Inflammatory macrophage treated with lipopolysaccharide for 1 hour (primary cell): ENCODE results near the gene TLE3.
"Not testable (repeated sequence)": the region's sequence is repeated elsewhere in the genome, so short reads cannot be mapped to it uniquely, and the experiment has no call there.

ENCODE experiments used
- DNase-seq, 2 donors: peaks; one replicate each; pipeline ENCODE4 v3.0.0-alpha.2; 2020 to 2022

The TLE3 gene

GRCh38 chr15:70097321-70098152 is at the start of gene TLE3:
Gene TLE3, minus strand, starts transcription at chr15:70097917. Its CDS starts 1,119 bp downstream, at chr15:70096798.
- peak; percentile 98 to 99 for DNase-seq

- no peak for DNase-seq
Observed at GRCh38 chr15:70147178-70147760, 49.6 kb upstream of the TLE3 start.

GRCh38 chr15:70146771-70147170 is 49.1 kb upstream of the TLE3 start:
- DNase-seq = no peak

GRCh38 chr15:70146162-70146561 is 48.4 kb upstream of the TLE3 start:
- DNase-seq = peak in 1 of 2 donors; percentile 55

GRCh38 chr15:70145261-70145660 is 47.5 kb upstream of the TLE3 start:
- DNase-seq = no peak

- peak; percentile 89 to 96 for DNase-seq
Observed at GRCh38 chr15:70142322-70143191, 44.8 kb upstream of the TLE3 start.

- no peak for DNase-seq
Observed at GRCh38 chr15:70142072-70142321, 44.3 kb upstream of the TLE3 start.

- DNase-seq = peak; percentile 30 to 66
Observed at GRCh38 chr15:70141376-70142071, 43.8 kb upstream of the TLE3 start.

GRCh38 chr15:70140543-70141375 is 43.0 kb upstream of the TLE3 start:
- DNase-seq = peak; percentile 88 to 98

- DNase-seq = no peak
Observed at GRCh38 chr15:70140025-70140542, 42.4 kb upstream of the TLE3 start.

- DNase-seq = no peak
Observed at GRCh38 chr15:70137967-70138366, 40.2 kb upstream of the TLE3 start.

- not testable (repeated sequence) for DNase-seq
Observed at GRCh38 chr15:70137021-70137420, 39.3 kb upstream of the TLE3 start.

GRCh38 chr15:70133781-70134421 is 36.2 kb upstream of the TLE3 start:
- DNase-seq = no peak

- no peak for DNase-seq
Observed at GRCh38 chr15:70133296-70133695, 35.6 kb upstream of the TLE3 start.

- no peak for DNase-seq
Observed at GRCh38 chr15:70132571-70132970, 34.9 kb upstream of the TLE3 start.

- peak in 1 of 2 donors; percentile 51 for DNase-seq
Observed at GRCh38 chr15:70132139-70132538, 34.4 kb upstream of the TLE3 start.

- DNase-seq = no peak
Observed at GRCh38 chr15:70128414-70129140, 30.9 kb upstream of the TLE3 start.

GRCh38 chr15:70127770-70128413 is 30.2 kb upstream of the TLE3 start:
- peak; percentile 54 to 64 for DNase-seq

- DNase-seq = peak in 1 of 2 donors; percentile 37
Observed at GRCh38 chr15:70127288-70127746, 29.6 kb upstream of the TLE3 start.

- DNase-seq = no peak
Observed at GRCh38 chr15:70126362-70126761, 28.6 kb upstream of the TLE3 start.
